ENCODE results near the gene APOL4. TPM values are rescaled to one million over a fixed set of nuclear protein-coding genes. Genes with fewer than 3 reads are reported as not detected.

Gene APOL4
- total and polyA plus RNA-seq, 3 donors from 2014 or later, result 0.55 to 4.3 (median 4.3) TPM

- H3K27me3 ChIP-seq, result no peaks in the 10 kb centered on the region
- no peaks in the 10 kb centered on the region for H3K36me3 ChIP-seq (ENCODE audit: low read depth, missing control alignments)
- TF ChIP-seq, protein P1, sequence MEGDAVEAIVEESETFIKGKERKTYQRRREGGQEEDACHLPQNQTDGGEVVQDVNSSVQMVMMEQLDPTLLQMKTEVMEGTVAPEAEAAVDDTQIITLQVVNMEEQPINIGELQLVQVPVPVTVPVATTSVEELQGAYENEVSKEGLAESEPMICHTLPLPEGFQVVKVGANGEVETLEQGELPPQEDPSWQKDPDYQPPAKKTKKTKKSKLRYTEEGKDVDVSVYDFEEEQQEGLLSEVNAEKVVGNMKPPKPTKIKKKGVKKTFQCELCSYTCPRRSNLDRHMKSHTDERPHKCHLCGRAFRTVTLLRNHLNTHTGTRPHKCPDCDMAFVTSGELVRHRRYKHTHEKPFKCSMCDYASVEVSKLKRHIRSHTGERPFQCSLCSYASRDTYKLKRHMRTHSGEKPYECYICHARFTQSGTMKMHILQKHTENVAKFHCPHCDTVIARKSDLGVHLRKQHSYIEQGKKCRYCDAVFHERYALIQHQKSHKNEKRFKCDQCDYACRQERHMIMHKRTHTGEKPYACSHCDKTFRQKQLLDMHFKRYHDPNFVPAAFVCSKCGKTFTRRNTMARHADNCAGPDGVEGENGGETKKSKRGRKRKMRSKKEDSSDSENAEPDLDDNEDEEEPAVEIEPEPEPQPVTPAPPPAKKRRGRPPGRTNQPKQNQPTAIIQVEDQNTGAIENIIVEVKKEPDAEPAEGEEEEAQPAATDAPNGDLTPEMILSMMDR (IDR thresholded peaks at IDR 0.05), result no peak
- no peak for TF ChIP-seq POLR2A (IDR thresholded peaks at IDR 0.05)
- WGBS, 2 donors, result 87 to 90% methylated on average over 3 of the region's 3 CpGs
- no peaks in the 10 kb centered on the region for H3K9me3 ChIP-seq
- intact Hi-C loops (cut with DNase I; ENCODE audit: low total_unique reads), result no loop called here
- H3K4me3 ChIP-seq, result no peak overlapping the region
- H3K27ac ChIP-seq, result no peak overlapping the region
- no peaks in the 10 kb centered on the region for H3K4me1 ChIP-seq
- DNase-seq, result no peak
Observed at GRCh38 chr22:36177160-36177559, 24.4 kb downstream of the APOL4 start.

GRCh38 chr22:36175892-36176291 is 25.7 kb downstream of the APOL4 start:
- Histone ChIP-seq H3K36me3 (ENCODE audit: low read depth, missing control alignments) (no peaks in the 10 kb centered on the region), H3K27ac (no peak overlapping the region), H3K9me3 (no peaks in the 10 kb centered on the region), H3K4me3 (no peak overlapping the region), H3K27me3 (no peaks in the 10 kb centered on the region), H3K4me1 (no peaks in the 10 kb centered on the region)
- WGBS, 2 donors, result 36 to 89% methylated on average over 1 of the region's 1 CpG
- no peak for DNase-seq
- TF ChIP-seq, protein P1 (IDR thresholded peaks at IDR 0.05), result no peak
- TF ChIP-seq POLR2A (IDR thresholded peaks at IDR 0.05), result no peak
- intact Hi-C loops (cut with DNase I; ENCODE audit: low total_unique reads), result no loop called here

- Histone ChIP-seq H3K27ac (no peak overlapping the region), H3K27me3 (no peaks in the 10 kb centered on the region), H3K36me3 (ENCODE audit: low read depth, missing control alignments) (no peaks in the 10 kb centered on the region), H3K9me3 (no peaks in the 10 kb centered on the region), H3K4me3 (no peak overlapping the region), H3K4me1 (no peaks in the 10 kb centered on the region)
- WGBS, 2 donors, result 70% methylated on average over 3 of the region's 3 CpGs
- intact Hi-C loops (cut with DNase I; ENCODE audit: low total_unique reads), result no loop called here
- no peak for TF ChIP-seq POLR2A (IDR thresholded peaks at IDR 0.05)
- TF ChIP-seq, protein P1 (IDR thresholded peaks at IDR 0.05), result no peak
- no peak for DNase-seq
Observed at GRCh38 chr22:36171941-36172340, 29.7 kb downstream of the APOL4 start.

- no peak overlapping the region for H3K27ac ChIP-seq
- no peak overlapping the region for H3K4me3 ChIP-seq
- no peaks in the 10 kb centered on the region for H3K27me3 ChIP-seq
- WGBS, 2 donors, result 84 to 87% methylated on average over 10 of the region's 10 CpGs
- intact Hi-C loops (cut with DNase I; ENCODE audit: low total_unique reads), result no loop called here
- TF ChIP-seq, protein P1 (IDR thresholded peaks at IDR 0.05), result no peak
- no peak for TF ChIP-seq POLR2A (IDR thresholded peaks at IDR 0.05)
- H3K36me3 ChIP-seq (ENCODE audit: low read depth, missing control alignments), result no peaks in the 10 kb centered on the region
- H3K9me3 ChIP-seq, result no peaks in the 10 kb centered on the region
- no peak for DNase-seq
- H3K4me1 ChIP-seq, result no peaks in the 10 kb centered on the region
Observed at GRCh38 chr22:36166518-36167220, 34.9 kb downstream of the APOL4 start.

- H3K9me3 ChIP-seq, result no peaks in the 10 kb centered on the region
- H3K36me3 ChIP-seq (ENCODE audit: low read depth, missing control alignments), result no peaks in the 10 kb centered on the region
- 91 to 94% methylated on average over 3 of the region's 3 CpGs for WGBS, 2 donors
- H3K4me1 ChIP-seq, result no peaks in the 10 kb centered on the region
- intact Hi-C loops (cut with DNase I; ENCODE audit: low total_unique reads), result no loop called here
- DNase-seq, result no peak
- no peaks in the 10 kb centered on the region for H3K27me3 ChIP-seq
- H3K4me3 ChIP-seq, result no peak overlapping the region
- TF ChIP-seq POLR2A (IDR thresholded peaks at IDR 0.05), result no peak
- TF ChIP-seq, protein P1 (IDR thresholded peaks at IDR 0.05), result no peak
- H3K27ac ChIP-seq, result no peak overlapping the region
Observed at GRCh38 chr22:36166086-36166485, 35.5 kb downstream of the APOL4 start.

Data from testis (tissue), 3 donors.